Spleen (tissue), 7 donors: Measurements from ENCODE around the gene AOAH.

ENCODE experiments used
- POLR2A ChIP-seq, 3 donors: fragments of 450-650 bp; IDR thresholded peaks; one replicate each; pipeline ENCODE4 v1.5.1; 2017; ENCODE audit warnings: antibody characterized with exemption in 3 of 3, mild to moderate bottlenecking in 1 of 3
- POLR2AphosphoS5 ChIP-seq, 3 donors: sonication (generic); formaldehyde crosslinking; IDR thresholded peaks; one replicate each; pipeline ENCODE4 v1.5.1; 2017; ENCODE audit warnings: antibody characterized with exemption in 3 of 3
- TF ChIP-seq, protein P1 (sequence below), 11 experiments: fragments of 200-600 bp in 7 of 11; fragments of 450-650 bp in 4 of 11; sonication (generic) in 4 of 11; IDR thresholded peaks in 8 of 11; conservative IDR thresholded peaks in 3 of 11; 1 replicate in 7 of 11; 2 replicates in 4 of 11; pipeline versions ENCODE4 v1.4.0 to v1.8.0; 2016 to 2021; ENCODE audit warnings: antibody characterized with exemption in 11 of 11, inconsistent platforms in 4 of 11, mild to moderate bottlenecking in 1 of 11
- donor health status: DM: no; HTN: no; CAD: no; lungs with moderate emphysema.
- donor health status: DM: no; HTN: no; CAD: no.
- donor health status: DM: no; HTN: no; CAD: no.

DNA sequence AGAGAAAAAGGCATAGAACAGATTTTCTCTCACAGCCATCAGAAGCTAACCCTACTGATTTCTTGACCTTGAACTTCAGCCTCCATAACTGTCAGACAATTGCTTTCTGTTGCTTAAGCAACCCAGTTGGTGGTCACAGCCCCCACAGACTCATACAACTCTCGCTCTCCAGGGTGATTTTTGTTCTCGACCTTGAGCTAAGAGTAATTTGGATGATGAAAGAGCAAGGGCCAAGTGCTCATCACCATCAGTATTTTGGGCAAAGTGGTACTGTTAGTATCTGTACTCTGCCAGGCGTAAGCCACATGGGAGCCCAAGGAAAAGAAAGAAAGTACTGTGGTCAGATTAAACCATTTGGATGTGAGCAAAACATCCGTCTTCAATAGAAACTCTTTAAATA is 81.9 kb downstream of the AOAH start:
- TF ChIP-seq, protein P1, sequence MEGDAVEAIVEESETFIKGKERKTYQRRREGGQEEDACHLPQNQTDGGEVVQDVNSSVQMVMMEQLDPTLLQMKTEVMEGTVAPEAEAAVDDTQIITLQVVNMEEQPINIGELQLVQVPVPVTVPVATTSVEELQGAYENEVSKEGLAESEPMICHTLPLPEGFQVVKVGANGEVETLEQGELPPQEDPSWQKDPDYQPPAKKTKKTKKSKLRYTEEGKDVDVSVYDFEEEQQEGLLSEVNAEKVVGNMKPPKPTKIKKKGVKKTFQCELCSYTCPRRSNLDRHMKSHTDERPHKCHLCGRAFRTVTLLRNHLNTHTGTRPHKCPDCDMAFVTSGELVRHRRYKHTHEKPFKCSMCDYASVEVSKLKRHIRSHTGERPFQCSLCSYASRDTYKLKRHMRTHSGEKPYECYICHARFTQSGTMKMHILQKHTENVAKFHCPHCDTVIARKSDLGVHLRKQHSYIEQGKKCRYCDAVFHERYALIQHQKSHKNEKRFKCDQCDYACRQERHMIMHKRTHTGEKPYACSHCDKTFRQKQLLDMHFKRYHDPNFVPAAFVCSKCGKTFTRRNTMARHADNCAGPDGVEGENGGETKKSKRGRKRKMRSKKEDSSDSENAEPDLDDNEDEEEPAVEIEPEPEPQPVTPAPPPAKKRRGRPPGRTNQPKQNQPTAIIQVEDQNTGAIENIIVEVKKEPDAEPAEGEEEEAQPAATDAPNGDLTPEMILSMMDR (IDR thresholded peaks at IDR 0.05 in 8 of 11, conservative IDR thresholded peaks at IDR 0.05 in 3 of 11): no peak
- no peak for TF ChIP-seq POLR2A (IDR thresholded peaks at IDR 0.05)
- TF ChIP-seq POLR2AphosphoS5 (IDR thresholded peaks at IDR 0.05): no peak
